C4-2B (cell line): ENCODE results near the gene TBC1D22A.

Experiments
- ZFX ChIP-seq: fragments of 450-650 bp; IDR thresholded peaks from 2 replicates; pipeline ENCODE4 v1.6.1; 2017
- TF ChIP-seq, protein P1 (sequence below): fragments of 450-650 bp; conservative IDR thresholded peaks from 2 replicates; pipeline ENCODE4 v1.5.1; 2017; ENCODE audit warnings: mild to moderate bottlenecking

DNA sequence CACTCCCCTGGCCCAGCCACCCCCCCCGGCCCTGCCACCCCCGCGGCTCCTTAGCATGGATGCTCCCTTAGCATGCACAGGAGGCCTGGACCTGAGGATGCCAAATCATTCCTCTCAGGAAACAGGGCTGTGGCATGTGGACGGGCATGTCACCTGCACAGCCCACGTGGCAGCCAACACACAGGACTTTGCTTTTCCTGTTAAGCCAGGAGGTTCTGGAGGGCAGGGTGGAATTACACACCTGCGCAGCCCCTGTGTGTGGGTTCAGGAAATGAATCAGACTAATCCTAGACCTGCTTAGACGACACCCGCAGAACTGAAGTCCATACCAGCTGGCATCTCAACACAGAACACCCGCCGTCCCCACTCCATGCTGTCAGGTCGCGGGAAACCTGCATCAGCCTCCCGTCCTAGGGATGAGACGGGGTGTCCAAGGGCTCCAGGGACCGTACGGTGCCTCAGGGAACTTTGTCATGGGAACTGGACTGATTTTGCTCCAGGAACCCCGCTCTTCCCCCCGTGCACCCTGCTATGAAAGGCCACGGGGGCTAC lies 34.6 kb upstream of the TBC1D22A start:
- TF ChIP-seq, protein P1, sequence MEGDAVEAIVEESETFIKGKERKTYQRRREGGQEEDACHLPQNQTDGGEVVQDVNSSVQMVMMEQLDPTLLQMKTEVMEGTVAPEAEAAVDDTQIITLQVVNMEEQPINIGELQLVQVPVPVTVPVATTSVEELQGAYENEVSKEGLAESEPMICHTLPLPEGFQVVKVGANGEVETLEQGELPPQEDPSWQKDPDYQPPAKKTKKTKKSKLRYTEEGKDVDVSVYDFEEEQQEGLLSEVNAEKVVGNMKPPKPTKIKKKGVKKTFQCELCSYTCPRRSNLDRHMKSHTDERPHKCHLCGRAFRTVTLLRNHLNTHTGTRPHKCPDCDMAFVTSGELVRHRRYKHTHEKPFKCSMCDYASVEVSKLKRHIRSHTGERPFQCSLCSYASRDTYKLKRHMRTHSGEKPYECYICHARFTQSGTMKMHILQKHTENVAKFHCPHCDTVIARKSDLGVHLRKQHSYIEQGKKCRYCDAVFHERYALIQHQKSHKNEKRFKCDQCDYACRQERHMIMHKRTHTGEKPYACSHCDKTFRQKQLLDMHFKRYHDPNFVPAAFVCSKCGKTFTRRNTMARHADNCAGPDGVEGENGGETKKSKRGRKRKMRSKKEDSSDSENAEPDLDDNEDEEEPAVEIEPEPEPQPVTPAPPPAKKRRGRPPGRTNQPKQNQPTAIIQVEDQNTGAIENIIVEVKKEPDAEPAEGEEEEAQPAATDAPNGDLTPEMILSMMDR: no peak
- no peak for TF ChIP-seq ZFX
